HEK293 (cell line): ENCODE data around the gene DYNLRB2.

ENCODE experiments used
- HOXA7 ChIP-seq: sonication (generic); formaldehyde crosslinking; IDR thresholded peaks from 2 replicates; pipeline ENCODE4 v1.8.1; 2022; ENCODE audit warnings: missing genetic modification reagents, borderline replicate concordance
- PRDM6 ChIP-seq: fragments of 450-650 bp; formaldehyde crosslinking; IDR thresholded peaks from 2 replicates; pipeline ENCODE4 v1.5.1; 2017; ENCODE audit warnings: missing biosample characterization, missing genetic modification characterization
- ZBTB1 ChIP-seq: fragments of 450-650 bp; formaldehyde crosslinking; IDR thresholded peaks from 2 replicates; pipeline ENCODE4 v1.5.1; 2016; ENCODE audit warnings: missing biosample characterization, missing genetic modification characterization
- ZNF24 ChIP-seq: fragments of 450-650 bp; formaldehyde crosslinking; IDR thresholded peaks from 2 replicates; pipeline ENCODE4 v1.5.1; 2016; ENCODE audit warnings: missing biosample characterization, missing genetic modification characterization
- ZNF341 ChIP-seq: fragments of 450-650 bp; formaldehyde crosslinking; IDR thresholded peaks from 2 replicates; pipeline ENCODE4; 2016; ENCODE audit warnings: low read depth, missing biosample characterization, missing genetic modification characterization
- ZNF707 ChIP-seq: fragments of 450-650 bp; formaldehyde crosslinking; IDR thresholded peaks from 2 replicates; pipeline ENCODE4 v1.5.1; 2016; ENCODE audit warnings: missing biosample characterization, missing genetic modification characterization
- TF ChIP-seq, protein P1 (sequence below): fragments of 450-650 bp; formaldehyde crosslinking; IDR thresholded peaks from 2 replicates; pipeline ENCODE4 v1.5.1; 2016; ENCODE audit warnings: missing biosample characterization, missing genetic modification characterization
- TF ChIP-seq, protein P2 (sequence below): fragments of 450-650 bp; IDR thresholded peaks from 2 replicates; pipeline ENCODE4 v1.5.1; 2018; ENCODE audit warnings: missing biosample characterization, missing genetic modification characterization

- TF ChIP-seq PRDM6 (tag by site-specific recombination) (no peak), ZNF707 (tag by site-specific recombination) (no peak), ZNF24 (tag by site-specific recombination) (no peak), HOXA7 (no peak), ZNF341 (tag by site-specific recombination) (no peak), ZBTB1 (no peak)
- TF ChIP-seq, protein P1, sequence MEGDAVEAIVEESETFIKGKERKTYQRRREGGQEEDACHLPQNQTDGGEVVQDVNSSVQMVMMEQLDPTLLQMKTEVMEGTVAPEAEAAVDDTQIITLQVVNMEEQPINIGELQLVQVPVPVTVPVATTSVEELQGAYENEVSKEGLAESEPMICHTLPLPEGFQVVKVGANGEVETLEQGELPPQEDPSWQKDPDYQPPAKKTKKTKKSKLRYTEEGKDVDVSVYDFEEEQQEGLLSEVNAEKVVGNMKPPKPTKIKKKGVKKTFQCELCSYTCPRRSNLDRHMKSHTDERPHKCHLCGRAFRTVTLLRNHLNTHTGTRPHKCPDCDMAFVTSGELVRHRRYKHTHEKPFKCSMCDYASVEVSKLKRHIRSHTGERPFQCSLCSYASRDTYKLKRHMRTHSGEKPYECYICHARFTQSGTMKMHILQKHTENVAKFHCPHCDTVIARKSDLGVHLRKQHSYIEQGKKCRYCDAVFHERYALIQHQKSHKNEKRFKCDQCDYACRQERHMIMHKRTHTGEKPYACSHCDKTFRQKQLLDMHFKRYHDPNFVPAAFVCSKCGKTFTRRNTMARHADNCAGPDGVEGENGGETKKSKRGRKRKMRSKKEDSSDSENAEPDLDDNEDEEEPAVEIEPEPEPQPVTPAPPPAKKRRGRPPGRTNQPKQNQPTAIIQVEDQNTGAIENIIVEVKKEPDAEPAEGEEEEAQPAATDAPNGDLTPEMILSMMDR (tag by site-specific recombination): no peak
- TF ChIP-seq, protein P2, sequence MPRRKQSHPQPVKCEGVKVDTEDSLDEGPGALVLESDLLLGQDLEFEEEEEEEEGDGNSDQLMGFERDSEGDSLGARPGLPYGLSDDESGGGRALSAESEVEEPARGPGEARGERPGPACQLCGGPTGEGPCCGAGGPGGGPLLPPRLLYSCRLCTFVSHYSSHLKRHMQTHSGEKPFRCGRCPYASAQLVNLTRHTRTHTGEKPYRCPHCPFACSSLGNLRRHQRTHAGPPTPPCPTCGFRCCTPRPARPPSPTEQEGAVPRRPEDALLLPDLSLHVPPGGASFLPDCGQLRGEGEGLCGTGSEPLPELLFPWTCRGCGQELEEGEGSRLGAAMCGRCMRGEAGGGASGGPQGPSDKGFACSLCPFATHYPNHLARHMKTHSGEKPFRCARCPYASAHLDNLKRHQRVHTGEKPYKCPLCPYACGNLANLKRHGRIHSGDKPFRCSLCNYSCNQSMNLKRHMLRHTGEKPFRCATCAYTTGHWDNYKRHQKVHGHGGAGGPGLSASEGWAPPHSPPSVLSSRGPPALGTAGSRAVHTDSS (tag by site-specific recombination): no peak
These were observed 42.7 kb downstream of the DYNLRB2 start for GRCh38 chr16:80583466-80583865.
